Peyer's patch (tissue), 4 donors: ENCODE data around the gene CNOT1.
"Not testable (repeated sequence)": the region's sequence is repeated elsewhere in the genome, so short reads cannot be mapped to it uniquely, and the experiment has no call there.

Experiments
- POLR2A ChIP-seq, 2 donors: fragments of 450-650 bp; IDR thresholded peaks; one replicate each; pipeline ENCODE4 v1.5.1; 2017; ENCODE audit warnings: antibody characterized with exemption in 2 of 2, mild to moderate bottlenecking in 2 of 2, moderate library complexity in 2 of 2
- TF ChIP-seq, protein P1 (sequence below), 6 experiments: fragments of 450-650 bp in 4 of 6; fragments of 200-600 bp in 2 of 6; sonication (generic) in 1 of 6; IDR thresholded peaks; one replicate each; pipeline ENCODE4 v1.5.1; 2017 to 2019; ENCODE audit warnings: antibody characterized with exemption in 6 of 6, mild to moderate bottlenecking in 3 of 6, moderate library complexity in 1 of 6

DNA sequence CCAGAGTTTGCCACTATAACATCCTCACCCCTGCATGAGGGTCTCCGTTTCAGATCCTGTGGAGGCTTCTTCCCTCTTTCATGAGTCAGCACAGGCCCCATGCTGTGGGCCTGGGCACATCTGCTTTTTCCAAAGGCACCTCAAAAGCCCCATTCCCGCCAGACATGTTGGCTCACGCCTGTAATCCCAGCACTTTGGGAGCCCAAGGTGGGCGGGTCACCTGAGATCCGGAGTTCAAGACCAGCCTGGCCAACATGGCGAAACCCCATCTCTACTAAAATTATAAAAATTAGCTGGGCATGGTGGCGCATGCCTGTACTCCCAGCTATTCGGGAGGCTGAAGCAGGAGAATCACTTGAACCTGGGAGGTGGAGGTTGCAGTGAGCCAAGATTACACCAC lies 139.1 kb downstream of the CNOT1 start:
- TF ChIP-seq, protein P1, sequence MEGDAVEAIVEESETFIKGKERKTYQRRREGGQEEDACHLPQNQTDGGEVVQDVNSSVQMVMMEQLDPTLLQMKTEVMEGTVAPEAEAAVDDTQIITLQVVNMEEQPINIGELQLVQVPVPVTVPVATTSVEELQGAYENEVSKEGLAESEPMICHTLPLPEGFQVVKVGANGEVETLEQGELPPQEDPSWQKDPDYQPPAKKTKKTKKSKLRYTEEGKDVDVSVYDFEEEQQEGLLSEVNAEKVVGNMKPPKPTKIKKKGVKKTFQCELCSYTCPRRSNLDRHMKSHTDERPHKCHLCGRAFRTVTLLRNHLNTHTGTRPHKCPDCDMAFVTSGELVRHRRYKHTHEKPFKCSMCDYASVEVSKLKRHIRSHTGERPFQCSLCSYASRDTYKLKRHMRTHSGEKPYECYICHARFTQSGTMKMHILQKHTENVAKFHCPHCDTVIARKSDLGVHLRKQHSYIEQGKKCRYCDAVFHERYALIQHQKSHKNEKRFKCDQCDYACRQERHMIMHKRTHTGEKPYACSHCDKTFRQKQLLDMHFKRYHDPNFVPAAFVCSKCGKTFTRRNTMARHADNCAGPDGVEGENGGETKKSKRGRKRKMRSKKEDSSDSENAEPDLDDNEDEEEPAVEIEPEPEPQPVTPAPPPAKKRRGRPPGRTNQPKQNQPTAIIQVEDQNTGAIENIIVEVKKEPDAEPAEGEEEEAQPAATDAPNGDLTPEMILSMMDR (IDR thresholded peaks at IDR 0.05): not testable (repeated sequence)
- not testable (repeated sequence) for TF ChIP-seq POLR2A (IDR thresholded peaks at IDR 0.05)
